GM19193 (cell line): ENCODE data around the gene LIMK2.

Experiments used
- POLR2A ChIP-seq: IDR thresholded peaks from 4 replicates; pipeline ENCODE4 v1.6.1; 2011; ENCODE audit not compliant: insufficient read depth, insufficient read length; ENCODE audit errors: extremely low read depth

LIMK2 gene

DNA sequence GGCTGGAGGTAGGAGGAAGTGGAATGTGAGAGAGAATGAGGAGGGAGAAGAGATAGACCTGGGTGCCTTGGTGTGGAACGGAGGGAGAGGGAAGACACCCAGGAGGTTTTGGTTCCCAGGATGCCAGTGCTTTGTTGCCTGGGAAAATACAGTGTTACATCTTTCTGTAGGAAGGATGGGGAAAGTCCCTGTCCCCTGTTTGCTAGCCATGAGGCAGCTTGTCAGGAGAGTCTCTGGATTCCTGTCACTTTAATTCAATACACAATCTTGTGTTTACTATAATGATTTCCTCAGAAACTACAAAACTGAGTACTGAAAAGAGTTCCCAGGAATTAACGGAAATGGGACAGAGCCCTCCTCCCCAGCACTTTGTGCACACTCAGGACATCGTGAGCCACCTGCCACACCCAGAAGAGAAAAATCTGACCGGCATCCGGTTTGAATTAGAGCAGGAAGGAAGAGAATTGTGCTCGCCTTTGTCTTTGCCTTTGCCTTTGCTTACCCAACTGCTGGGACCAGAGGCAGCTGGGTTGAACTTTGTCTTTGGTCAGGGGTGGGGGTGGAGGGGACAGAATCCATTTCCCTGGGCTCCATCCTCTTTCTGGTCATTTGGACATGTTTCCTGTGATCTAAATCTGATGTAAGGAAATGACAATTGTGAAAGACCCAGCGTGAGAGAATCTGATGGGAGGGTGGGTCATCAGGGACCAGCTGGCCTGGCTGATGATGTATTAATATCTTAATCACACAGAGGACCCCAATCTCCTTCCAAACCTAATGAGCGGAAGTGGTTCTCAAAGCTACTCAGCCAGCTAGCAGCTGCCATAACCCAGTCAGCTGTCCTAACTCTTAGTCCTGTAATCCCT, 1.3 kb upstream of the LIMK2 start:
- TF ChIP-seq POLR2A = no peak

DNA sequence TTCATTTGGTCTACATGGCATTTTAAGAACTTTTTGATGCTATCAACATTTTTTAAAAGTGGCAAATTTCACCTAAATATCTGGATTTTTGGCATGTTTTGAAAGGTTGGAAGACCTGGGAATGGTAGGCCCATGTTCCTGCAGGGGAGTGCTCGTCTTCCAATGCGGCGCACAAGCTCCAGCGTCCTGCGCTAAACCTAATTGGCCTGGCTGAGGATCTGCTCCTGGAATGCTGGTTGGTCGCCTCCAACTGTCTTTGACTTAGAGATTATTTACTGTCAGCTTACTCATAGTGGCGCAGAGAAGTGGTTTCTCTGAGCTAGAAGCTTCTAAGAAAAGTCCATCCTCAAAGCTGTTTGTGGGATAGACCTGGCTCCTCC, 626 bp upstream of the LIMK2 start:
- no peak for TF ChIP-seq POLR2A

GRCh38 chr22:31212783-31213629, 908 bp downstream of the LIMK2 start:
- no peak for TF ChIP-seq POLR2A

GRCh38 chr22:31215018-31215535, 3.0 kb downstream of the LIMK2 start:
- TF ChIP-seq POLR2A = no peak

- TF ChIP-seq POLR2A = no peak
Observed at GRCh38 chr22:31218565-31219262, 6.6 kb downstream of the LIMK2 start.

DNA sequence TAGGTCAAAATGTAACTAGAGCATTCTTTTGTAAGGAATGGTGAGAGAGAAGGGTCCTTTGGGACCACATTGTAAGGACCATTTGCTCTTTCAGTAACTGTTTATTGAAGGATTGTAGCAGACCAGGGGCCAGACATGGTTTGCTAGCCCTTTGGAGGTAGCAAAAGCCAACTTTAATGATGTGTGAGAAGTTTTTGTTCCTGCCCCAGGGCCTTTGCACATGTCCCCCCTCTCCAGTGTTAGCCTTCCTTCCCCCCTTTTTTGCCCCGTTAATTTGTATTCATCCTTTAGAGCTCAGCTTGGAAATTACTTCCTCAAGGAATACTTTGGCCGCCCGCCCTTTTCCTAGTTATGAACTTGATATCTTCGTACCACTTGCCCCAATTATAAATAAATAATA, 9.0 kb downstream of the LIMK2 start:
- TF ChIP-seq POLR2A = no peak

DNA sequence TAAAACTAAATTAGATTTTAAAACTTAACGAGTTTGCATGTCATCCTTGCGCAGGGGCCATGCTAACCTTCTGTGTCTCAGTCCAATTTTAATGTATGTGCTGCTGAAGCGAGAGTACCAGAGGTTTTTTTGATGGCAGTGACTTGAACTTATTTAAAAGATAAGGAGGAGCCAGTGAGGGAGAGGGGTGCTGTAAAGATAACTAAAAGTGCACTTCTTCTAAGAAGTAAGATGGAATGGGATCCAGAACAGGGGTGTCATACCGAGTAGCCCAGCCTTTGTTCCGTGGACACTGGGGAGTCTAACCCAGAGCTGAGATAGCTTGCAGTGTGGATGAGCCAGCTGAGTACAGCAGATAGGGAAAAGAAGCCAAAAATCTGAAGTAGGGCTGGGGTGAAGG, 10.6 kb downstream of the LIMK2 start:
- TF ChIP-seq POLR2A = no peak

GRCh38 chr22:31223786-31224191, 11.7 kb downstream of the LIMK2 start:
- TF ChIP-seq POLR2A = no peak

DNA sequence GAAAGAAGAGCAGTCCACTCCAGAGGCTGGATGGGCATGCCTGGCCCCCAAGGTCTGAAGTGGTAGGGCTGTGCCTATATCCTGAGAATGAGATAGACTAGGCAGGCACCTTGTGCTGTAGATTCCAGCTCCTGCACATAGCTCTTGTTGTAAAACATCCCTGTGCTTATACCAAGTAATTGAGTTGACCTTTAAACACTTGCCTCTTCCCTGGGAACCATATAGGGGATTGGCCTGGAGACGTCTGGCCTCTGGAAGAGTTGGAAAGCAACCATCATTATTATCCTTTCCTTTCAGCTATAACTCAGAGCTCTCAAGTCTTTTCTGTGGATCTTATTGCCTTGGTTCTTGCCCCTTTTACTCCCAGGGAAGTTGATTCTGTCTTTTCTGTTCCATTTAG, 15.1 kb downstream of the LIMK2 start:
- no peak for TF ChIP-seq POLR2A

- no peak for TF ChIP-seq POLR2A
Observed at GRCh38 chr22:31229402-31230079, 17.4 kb downstream of the LIMK2 start.

- no peak for TF ChIP-seq POLR2A
Observed at GRCh38 chr22:31230155-31230870, 18.2 kb downstream of the LIMK2 start.

DNA sequence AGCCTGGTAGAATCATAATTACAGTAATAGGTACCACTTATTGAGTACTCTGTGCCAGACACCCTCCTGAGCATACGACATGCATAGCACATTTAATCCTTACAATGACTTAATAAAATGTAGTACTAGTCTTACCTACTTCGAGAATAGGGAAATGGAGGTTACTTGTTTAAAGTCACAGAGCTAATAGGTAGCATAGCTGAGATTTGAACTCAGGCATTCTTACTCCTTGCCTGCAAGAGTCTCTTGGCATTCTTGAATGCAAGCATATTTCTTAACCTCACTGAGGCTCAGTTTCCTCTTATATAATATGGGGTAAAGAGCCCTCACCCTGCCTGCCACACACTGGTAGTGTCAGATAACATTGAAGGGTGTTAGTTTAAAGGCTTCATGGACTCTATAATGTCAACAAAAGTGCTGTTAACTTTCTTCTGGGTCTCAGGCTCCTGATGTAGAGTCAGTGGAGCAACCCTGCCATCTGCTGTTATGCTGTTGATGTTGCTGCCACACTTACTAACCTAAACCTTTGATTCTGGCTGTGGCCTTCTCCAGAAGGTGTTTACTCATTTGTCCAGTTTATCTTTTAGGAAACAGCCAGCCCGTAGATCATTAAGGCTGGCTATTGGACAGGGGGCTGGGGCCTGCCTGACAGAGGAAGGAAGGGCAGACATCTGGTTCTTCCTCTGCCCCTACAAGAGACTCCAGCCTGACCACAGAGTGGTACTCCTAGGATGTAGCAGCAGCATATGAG, 18.9 kb downstream of the LIMK2 start:
- TF ChIP-seq POLR2A = no peak

- no peak for TF ChIP-seq POLR2A
Observed at GRCh38 chr22:31233001-31233400, 20.9 kb downstream of the LIMK2 start.
